ENCODE data around the gene LY6G5B. TPM values are rescaled to one million over a fixed set of nuclear protein-coding genes. Genes with fewer than 3 reads are reported as not detected.

The LY6G5B gene
- total RNA-seq, 6 donors from 2014 or later: 6.7 to 22.0 (median 12.3) TPM

GRCh38 chr6:31661262-31662123 is 8.3 kb upstream of the LY6G5B start:
- WGBS, 2 donors: 82% methylated on average over 12 of the region's 12 CpGs
- peak overlapping the region; percentile 84 to 97 (median 90) for H3K27ac ChIP-seq
- no peaks in the 10 kb centered on the region for H3K9me3 ChIP-seq
- ATAC-seq (ENCODE audit: low FRiP score in 2 of 2) (no peak), DNase-seq (no peak)
- no peaks in the 10 kb centered on the region for H3K27me3 ChIP-seq
- H3K4me3 ChIP-seq: peak overlapping the region in 2 of 4 donors; percentile 64
- TF ChIP-seq CTCF (IDR thresholded peaks at IDR 0.05) (no peak), EP300 (IDR thresholded peaks at IDR 0.05) (no peak), POLR2AphosphoS5 (IDR thresholded peaks at IDR 0.05) (no peak), POLR2A (IDR thresholded peaks at IDR 0.05) (no peak)
- H3K36me3 ChIP-seq: peaks cover 0 to 29% (median 17%) of the 10 kb centered on the region in 4 donors
- peaks cover 49 to 71% (median 53%) of the 10 kb centered on the region in 4 donors for H3K4me1 ChIP-seq

- TF ChIP-seq EP300 (IDR thresholded peaks at IDR 0.05) (no peak), POLR2A (IDR thresholded peaks at IDR 0.05) (no peak), POLR2AphosphoS5 (IDR thresholded peaks at IDR 0.05) (no peak), CTCF (IDR thresholded peaks at IDR 0.05) (no peak)
- peaks cover 0 to 28% (median 17%) of the 10 kb centered on the region in 4 donors for H3K36me3 ChIP-seq
- WGBS, 2 donors: 91% methylated on average over 12 of the region's 12 CpGs
- no peak for ATAC-seq (ENCODE audit: low FRiP score in 2 of 2)
- no peaks in the 10 kb centered on the region for H3K9me3 ChIP-seq
- DNase-seq: no peak
- H3K27ac ChIP-seq: peak overlapping the region in 3 of 4 donors; percentile 12 to 97 (median 92)
- peaks cover 55 to 76% (median 61%) of the 10 kb centered on the region in 4 donors for H3K4me1 ChIP-seq
- H3K27me3 ChIP-seq: no peaks in the 10 kb centered on the region
- no peak overlapping the region for H3K4me3 ChIP-seq
Observed at GRCh38 chr6:31662124-31662723, 7.6 kb upstream of the LY6G5B start.

GRCh38 chr6:31663126-31663960 is 6.4 kb upstream of the LY6G5B start:
- peaks cover 8 to 34% (median 22%) of the 10 kb centered on the region in 4 donors for H3K36me3 ChIP-seq
- peak overlapping the region; percentile 95 to 98 (median 97) for H3K27ac ChIP-seq
- TF ChIP-seq CTCF (IDR thresholded peaks at IDR 0.05) (no peak), POLR2A (IDR thresholded peaks at IDR 0.05) (no peak), POLR2AphosphoS5 (IDR thresholded peaks at IDR 0.05) (no peak), EP300 (IDR thresholded peaks at IDR 0.05) (no peak)
- ATAC-seq (ENCODE audit: low FRiP score in 2 of 2) (no peak), DNase-seq (no peak)
- no peaks in the 10 kb centered on the region for H3K27me3 ChIP-seq
- WGBS, 2 donors: 63 to 65% methylated on average over 9 of the region's 9 CpGs
- no peaks in the 10 kb centered on the region for H3K9me3 ChIP-seq
- peak overlapping the region in 3 of 4 donors; percentile 82 to 96 (median 87) for H3K4me3 ChIP-seq
- peaks cover 47 to 71% (median 59%) of the 10 kb centered on the region in 4 donors for H3K4me1 ChIP-seq

- Histone ChIP-seq H3K27me3 (no peaks in the 10 kb centered on the region), H3K9me3 (no peaks in the 10 kb centered on the region), H3K27ac (peak overlapping the region; percentile 95 to 98 (median 97)), H3K36me3 (peaks cover 12 to 43% (median 29%) of the 10 kb centered on the region in 4 donors), H3K4me3 (peak overlapping the region; percentile 32 to 96 (median 84)), H3K4me1 (peaks cover 38 to 66% (median 51%) of the 10 kb centered on the region in 4 donors)
- TF ChIP-seq CTCF (IDR thresholded peaks at IDR 0.05): no peak
- no peak for TF ChIP-seq POLR2AphosphoS5 (IDR thresholded peaks at IDR 0.05)
- no peak for TF ChIP-seq EP300 (IDR thresholded peaks at IDR 0.05)
- no peak for TF ChIP-seq POLR2A (IDR thresholded peaks at IDR 0.05)
- WGBS, 2 donors: 23 to 26% methylated on average over 17 of the region's 17 CpGs
- ATAC-seq (ENCODE audit: low FRiP score in 2 of 2): no peak
- DNase-seq: peak in 1 of 2 donors; percentile 42
Observed at GRCh38 chr6:31663961-31664789, 5.6 kb upstream of the LY6G5B start.

Measured in upper lobe of left lung (tissue), 6 donors.